ENCODE measurements around the gene SSBP4.

DNA sequence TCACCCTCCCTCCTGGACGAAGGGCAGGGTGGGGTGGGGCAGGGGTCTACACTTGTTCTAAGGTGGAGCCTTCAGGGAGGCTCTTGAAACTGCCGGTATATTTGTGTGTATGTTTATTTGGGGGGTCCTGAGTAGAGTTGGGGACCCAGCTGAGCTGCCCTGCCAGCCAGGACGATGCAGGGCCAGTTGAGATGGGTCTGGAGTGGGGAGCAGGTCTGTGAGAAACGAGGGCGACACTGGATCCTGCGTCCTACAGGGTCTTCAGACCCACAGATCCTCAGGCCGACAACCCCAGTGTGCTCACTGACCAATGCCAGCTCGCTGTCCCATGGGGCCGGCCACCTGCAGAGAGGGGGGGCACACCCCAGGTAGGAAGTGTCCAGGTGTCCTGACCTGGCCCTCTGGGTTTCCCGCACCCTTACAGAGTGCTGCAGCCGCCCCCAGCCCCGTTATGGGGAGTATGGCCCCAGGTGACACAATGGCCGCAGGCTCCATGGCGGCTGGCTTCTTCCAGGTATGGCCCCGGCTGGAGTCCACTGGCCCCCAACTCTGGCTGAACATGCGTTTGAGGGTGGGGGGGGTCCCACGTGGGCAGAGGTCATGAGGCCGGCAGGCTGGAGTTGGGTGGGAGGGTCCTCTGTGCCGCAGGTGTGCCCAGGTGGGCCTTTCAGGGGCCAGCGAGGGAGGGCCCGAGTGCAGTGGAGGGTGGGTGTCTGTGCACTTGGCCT, 11.4 kb downstream of the SSBP4 start:
- TF ChIP-seq CREM (CRISPR knock-in tag; IDR thresholded peaks at IDR 0.05) = no peak
- TF ChIP-seq, protein P1, sequence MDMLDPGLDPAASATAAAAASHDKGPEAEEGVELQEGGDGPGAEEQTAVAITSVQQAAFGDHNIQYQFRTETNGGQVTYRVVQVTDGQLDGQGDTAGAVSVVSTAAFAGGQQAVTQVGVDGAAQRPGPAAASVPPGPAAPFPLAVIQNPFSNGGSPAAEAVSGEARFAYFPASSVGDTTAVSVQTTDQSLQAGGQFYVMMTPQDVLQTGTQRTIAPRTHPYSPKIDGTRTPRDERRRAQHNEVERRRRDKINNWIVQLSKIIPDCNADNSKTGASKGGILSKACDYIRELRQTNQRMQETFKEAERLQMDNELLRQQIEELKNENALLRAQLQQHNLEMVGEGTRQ (CRISPR knock-in tag; IDR thresholded peaks at IDR 0.05) = no peak
- no peak for TF ChIP-seq ESRRA (CRISPR knock-in tag; IDR thresholded peaks at IDR 0.05; ENCODE audit: borderline replicate concordance)
- TF ChIP-seq CREB1 (CRISPR knock-in tag; IDR thresholded peaks at IDR 0.05) = no peak
- TF ChIP-seq, protein P2, sequence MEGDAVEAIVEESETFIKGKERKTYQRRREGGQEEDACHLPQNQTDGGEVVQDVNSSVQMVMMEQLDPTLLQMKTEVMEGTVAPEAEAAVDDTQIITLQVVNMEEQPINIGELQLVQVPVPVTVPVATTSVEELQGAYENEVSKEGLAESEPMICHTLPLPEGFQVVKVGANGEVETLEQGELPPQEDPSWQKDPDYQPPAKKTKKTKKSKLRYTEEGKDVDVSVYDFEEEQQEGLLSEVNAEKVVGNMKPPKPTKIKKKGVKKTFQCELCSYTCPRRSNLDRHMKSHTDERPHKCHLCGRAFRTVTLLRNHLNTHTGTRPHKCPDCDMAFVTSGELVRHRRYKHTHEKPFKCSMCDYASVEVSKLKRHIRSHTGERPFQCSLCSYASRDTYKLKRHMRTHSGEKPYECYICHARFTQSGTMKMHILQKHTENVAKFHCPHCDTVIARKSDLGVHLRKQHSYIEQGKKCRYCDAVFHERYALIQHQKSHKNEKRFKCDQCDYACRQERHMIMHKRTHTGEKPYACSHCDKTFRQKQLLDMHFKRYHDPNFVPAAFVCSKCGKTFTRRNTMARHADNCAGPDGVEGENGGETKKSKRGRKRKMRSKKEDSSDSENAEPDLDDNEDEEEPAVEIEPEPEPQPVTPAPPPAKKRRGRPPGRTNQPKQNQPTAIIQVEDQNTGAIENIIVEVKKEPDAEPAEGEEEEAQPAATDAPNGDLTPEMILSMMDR (IDR thresholded peaks at IDR 0.05) = no peak

Measured in WTC11 (cell line).